Retina (tissue), 1 donor: ENCODE data around the gene RBFOX2.
A peak's percentile ranks its signal among the peaks of the same experiment; 100 is the strongest.
"Not testable (repeated sequence)": the region's sequence is repeated elsewhere in the genome, so short reads cannot be mapped to it uniquely, and the experiment has no call there.

Experiments used
- DNase-seq: peaks from one replicate; pipeline ENCODE4 v3.0.0-alpha.2; 2016

RBFOX2 gene

DNA sequence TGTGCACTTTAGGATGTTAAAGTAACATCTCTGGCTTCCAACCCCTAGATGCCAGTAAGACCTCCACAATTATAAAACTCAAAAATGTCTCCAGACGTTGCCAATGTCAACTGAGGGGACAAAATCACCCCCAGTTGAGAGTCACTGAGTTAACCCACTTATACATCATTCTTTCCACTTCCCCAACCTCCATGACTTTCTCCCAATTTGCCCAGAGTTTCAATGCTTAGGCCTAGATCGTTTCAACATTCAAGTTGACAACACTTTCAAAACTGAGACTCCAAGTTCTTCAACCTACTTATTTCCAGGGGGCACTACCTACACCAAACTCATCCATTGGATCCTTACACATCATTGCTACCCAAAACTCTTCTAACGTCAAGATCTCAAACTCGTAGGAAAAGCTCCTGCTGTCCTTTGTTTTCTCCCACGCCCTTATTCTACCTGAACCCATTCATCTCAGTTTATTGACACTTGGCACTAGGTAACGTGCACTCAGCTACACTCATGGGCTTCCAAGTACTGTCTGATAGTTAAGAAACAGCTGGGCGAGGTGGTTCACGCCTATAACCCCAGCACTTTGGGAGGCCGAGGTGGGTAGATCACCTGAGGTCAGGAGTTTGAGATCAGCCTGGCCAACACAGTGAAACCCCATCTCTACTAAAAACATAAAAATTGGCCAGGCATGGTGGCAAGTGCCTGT, 24.5 kb downstream of the RBFOX2 start:
- no peak for DNase-seq

DNA sequence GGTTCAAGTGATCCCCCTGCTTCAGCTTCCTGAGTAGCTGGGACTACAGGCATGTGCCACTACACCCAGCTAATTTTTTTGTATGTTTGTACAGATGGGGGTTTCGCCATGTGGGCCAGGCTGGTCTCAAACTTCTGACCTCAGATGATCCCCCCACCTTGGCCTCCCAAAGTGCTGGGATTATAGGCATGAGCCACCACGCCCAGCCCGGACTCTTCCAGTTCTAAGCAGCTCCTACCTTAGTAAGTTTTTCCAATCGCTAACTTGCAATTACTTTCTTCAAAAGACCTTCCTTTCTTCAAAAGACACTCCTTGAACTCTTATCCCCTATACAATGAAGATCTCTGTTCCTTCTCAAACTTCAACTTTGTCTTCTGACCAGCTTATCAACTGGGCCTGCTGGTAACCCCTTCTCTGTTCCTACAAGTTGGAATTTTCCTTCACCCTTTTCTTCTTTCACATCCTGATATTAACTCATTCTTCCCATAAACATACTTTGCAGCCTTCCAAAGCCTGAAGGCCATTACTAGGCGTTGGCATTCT, 25.8 kb downstream of the RBFOX2 start:
- no peak for DNase-seq

DNA sequence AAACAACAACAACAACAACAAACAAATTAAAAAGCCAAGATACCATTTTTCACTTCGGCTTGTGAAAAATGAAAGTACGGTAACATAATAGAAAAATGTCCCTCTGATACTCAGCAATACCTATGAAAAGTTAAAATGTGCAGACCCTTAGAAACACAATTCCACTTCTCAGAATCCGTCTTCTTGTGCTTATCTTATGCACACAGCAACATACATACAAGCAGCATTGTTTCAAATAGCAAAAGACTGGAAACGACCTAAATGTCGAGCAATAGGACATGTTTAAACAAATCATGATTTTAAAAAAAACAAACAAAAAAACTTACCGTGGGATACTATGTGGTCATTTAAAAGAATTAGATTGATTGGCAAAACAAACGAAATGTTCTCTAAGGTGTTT, 26.5 kb downstream of the RBFOX2 start:
- no peak for DNase-seq

DNA sequence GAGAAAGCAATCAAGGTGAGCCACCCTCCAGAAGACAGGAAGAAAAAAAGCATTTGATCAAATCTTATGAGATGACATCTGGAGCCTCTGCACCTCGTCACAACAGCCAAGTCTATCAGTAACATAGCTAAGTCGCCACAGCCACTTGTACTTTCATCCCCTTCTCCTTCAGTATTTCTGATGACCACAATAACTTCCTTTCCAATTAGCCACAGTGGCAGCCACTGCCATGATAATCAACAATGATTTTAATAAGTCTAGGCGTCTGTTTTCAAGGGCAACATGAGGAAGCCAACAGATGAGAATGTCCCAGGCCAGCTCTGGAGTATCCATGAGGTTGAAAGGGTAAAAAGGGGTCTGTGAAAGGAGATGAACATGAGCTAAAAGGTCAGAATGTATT, 29.9 kb downstream of the RBFOX2 start:
- DNase-seq: no peak

DNA sequence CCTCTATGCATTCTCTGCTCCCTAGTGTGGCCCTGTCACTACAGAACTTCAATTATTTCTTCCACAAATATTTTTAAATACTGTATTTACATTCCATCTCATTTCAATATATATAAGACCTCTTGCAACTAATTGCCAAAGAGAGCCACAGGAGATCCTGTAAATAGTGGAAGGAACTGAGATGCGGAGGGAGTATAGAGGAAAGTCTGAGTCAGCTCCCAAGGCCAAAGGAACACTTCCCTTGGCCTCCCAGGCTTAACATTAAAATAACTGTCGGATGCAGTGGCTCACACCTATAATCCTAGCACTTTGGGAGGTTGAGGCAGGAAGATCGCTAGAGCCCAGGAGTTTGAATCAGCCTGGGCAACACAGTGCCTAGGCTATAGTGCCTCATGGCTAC, 31.2 kb downstream of the RBFOX2 start:
- no peak for DNase-seq

- no peak for DNase-seq
Observed at GRCh38 chr22:35996596-35996995, 32.0 kb downstream of the RBFOX2 start.

DNA sequence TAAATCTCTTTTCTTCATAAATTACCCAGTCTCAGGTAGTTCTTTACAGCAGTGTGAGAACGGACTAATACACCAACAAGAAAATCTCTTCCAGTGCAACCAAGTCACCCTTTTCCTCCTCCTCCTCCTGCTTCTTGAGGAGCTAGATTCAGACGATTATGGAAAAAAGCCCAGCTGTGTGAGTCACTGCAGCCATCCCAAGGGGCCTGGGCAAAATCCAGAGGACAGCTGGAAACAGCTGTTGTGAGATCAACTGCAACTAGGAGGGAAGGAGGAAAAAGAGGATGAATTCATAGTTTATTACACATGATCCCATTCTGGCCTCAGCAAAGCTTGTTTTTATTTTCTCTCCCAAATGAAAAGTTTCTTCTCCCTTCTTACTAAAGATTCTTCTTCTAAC, 32.9 kb downstream of the RBFOX2 start:
- DNase-seq: no peak

- DNase-seq: no peak
Observed at GRCh38 chr22:35995348-35995747, 33.3 kb downstream of the RBFOX2 start.

DNA sequence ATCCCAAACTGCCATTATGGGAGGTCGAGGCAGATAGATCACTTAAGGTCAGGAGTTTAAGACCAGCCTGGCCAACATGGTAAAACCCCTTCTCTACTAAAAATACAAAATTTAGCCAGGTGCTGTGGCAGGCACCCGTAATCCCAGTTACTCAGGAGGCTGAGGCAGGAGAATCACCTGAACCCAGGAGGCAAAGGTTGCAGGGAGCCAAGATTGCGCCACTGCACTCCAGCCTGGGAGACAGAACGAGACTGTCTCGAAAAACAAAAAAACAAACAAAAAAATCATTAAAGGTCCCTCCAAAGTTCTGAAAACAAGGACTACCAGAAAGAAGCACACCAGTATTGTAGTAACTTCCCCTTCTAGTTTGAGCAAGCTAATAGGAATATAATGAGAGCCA, 34.9 kb downstream of the RBFOX2 start:
- DNase-seq: not testable (repeated sequence)

- DNase-seq: no peak
Observed at GRCh38 chr22:35993048-35993714, 35.4 kb downstream of the RBFOX2 start.

- DNase-seq: no peak
Observed at GRCh38 chr22:35991168-35991567, 37.5 kb downstream of the RBFOX2 start.

DNA sequence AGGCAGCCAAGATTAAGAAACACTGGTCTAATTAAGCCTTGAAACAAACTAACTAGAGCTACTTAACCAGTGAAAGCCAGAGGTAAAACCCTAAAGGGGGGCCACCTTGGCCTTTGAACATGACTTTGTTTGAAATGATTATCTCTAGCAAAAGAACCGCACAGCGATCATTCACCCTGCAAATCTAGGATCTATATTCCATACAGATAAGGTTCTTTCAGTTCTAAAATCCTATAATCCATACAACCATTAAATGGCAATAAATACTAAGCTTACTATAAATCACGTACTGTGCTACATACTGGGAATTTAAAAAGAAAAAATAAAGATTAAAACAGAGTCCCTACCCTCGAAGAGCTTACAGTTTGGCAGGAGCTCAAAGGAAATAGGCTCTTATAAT, 40.6 kb downstream of the RBFOX2 start:
- no peak for DNase-seq

- no peak for DNase-seq
Observed at GRCh38 chr22:35987487-35987886, 41.1 kb downstream of the RBFOX2 start.

DNA sequence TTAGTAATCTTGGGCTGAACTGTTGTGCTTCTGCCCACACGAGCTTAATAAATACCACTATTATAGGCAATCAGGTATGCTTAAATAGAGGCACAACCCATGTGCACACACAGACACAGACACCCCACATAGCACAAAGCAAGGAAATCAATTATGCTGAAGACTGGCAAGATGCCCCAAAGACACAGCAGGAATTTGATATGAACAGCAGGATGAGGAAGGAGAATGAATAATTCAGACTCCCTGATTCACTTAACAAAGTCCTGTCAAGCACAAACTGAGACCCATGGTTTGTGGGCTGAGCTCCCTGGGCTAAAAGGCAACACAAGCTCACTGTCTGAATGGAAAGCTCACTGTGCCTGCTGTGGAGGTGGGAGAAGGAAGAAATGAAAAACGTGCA, 42.5 kb downstream of the RBFOX2 start:
- peak; percentile 49 for DNase-seq

- DNase-seq: no peak
Observed at GRCh38 chr22:35985371-35985770, 43.3 kb downstream of the RBFOX2 start.

GRCh38 chr22:35984183-35985175, 44.1 kb downstream of the RBFOX2 start:
- no peak for DNase-seq

GRCh38 chr22:35981900-35982299, 46.7 kb downstream of the RBFOX2 start:
- DNase-seq: no peak

GRCh38 chr22:35978889-35979288, 49.7 kb downstream of the RBFOX2 start:
- no peak for DNase-seq

- no peak for DNase-seq
Observed at GRCh38 chr22:35978201-35978600, 50.4 kb downstream of the RBFOX2 start.

GRCh38 chr22:35977136-35977535, 51.5 kb downstream of the RBFOX2 start:
- no peak for DNase-seq

DNA sequence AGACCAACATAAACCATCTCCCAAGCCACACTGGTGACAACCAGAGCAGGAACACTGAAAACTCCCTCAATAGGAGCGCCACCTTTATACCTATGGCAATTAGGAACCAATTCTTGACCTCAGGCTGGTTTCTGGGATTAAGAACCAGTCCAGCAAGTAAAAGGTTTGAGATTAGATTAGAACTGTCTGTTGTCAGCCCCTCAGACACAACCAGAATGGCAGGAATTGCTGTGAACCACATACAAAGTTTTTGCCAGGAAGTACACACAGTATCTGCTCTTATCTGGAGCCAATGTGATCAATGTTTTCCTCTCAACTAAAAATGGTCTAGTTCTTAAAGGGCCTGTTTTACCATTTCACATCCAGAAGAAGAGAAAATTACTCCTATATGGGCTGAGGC, 55.2 kb downstream of the RBFOX2 start:
- DNase-seq: no peak

GRCh38 chr22:35972559-35972958, 56.1 kb downstream of the RBFOX2 start:
- no peak for DNase-seq

DNA sequence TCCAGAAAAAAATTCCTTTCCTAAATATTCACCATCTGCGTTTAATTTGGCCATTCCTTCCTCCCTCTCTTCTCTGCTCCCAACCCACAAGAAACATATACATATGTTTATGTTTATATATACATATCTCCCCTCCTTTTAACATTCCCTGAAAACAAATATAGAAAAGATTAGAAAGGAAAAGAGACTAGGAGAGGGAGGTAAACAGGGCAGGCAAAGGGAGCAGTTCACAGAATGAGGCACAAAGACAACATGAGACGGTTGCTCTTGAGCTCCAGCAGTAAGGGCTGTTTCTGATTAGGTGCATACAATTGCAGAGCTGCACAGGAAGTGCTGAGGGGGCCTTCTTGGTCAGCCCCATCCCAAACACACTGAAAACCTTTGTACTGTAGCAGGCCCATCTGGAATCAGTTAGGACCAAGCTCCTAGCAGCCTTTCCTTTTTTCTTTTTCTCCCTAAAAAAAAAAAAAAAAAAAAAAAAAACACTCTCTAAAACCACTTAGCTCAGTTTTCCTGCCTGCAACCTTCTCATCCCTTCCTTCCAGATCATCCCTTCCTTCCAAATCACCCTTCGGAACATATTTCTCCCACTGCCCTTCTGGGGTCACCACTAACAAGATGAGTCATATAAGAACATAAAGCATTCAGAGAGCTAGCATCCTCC, 57.0 kb downstream of the RBFOX2 start:
- peak; percentile 34 for DNase-seq
